Ovary (tissue), 10 donors: ENCODE measurements around the gene STAT1. TPM values are rescaled to one million over a fixed set of nuclear protein-coding genes. Genes with fewer than 3 reads are reported as not detected.

ENCODE experiments used
- DNase-seq, 5 donors: peaks; one replicate each; pipeline ENCODE4 v3.0.0-alpha.2; 2019 to 2020
- H3K27ac ChIP-seq, 2 donors: fragments of 200-600 bp; one replicate each; pipeline versions ENCODE4 v1.5.1 to v1.8.0; 2019 to 2022
- H3K27me3 ChIP-seq: fragments of 200-600 bp; one replicate; pipeline ENCODE4 v1.8.0; 2022
- H3K36me3 ChIP-seq: fragments of 200-600 bp; sonication (generic); one replicate; pipeline ENCODE4 v1.5.1; 2019
- H3K4me1 ChIP-seq: one replicate; pipeline ENCODE4 v1.8.1; 2013; ENCODE audit warnings: mild to moderate bottlenecking, moderate library complexity; ENCODE audit not compliant: insufficient read depth
- H3K4me3 ChIP-seq: fragments of 200-600 bp; sonication (generic); one replicate; pipeline ENCODE4 v1.5.1; 2017
- H3K9me3 ChIP-seq, 2 donors: fragments of 200-600 bp in 1 of 2; sonication (generic) in 1 of 2; one replicate each; pipeline versions ENCODE4 v1.5.1 to v1.8.1; 2013 to 2019; ENCODE audit warnings: mild to moderate bottlenecking in 1 of 2, moderate library complexity in 1 of 2
- CTCF ChIP-seq, 3 donors: fragments of 450-650 bp in 2 of 3; fragments of 200-600 bp in 1 of 3; IDR thresholded peaks; one replicate each; pipeline versions ENCODE4 v1.5.1 to v1.8.0; 2016 to 2022; ENCODE audit warnings: antibody characterized with exemption in 3 of 3, mild to moderate bottlenecking in 1 of 3
- EP300 ChIP-seq: sonication (generic); formaldehyde crosslinking; IDR thresholded peaks from one replicate; pipeline ENCODE4 v1.6.1; 2017; ENCODE audit warnings: antibody characterized with exemption
- POLR2A ChIP-seq: fragments of 450-650 bp; IDR thresholded peaks from one replicate; pipeline ENCODE4 v1.6.1; 2017; ENCODE audit warnings: antibody characterized with exemption, mild to moderate bottlenecking, moderate library complexity
- WGBS, 3 donors: extraction: QIAGEN DNeasy Blood & Tissue Kit in 1 of 3; methylation state at CpG; one replicate each; pipeline versions ENCODE4 v1.1.5 to v1.1.7; 2013 to 2017; 5-methylcytosine and 5-hydroxymethylcytosine counted together
- intact Hi-C, 4 donors: fragments of 100-400 bp; cut with DNase I; formaldehyde crosslinking; loops; one replicate each; pipeline versions ENCODE4 v1.11.0 to v1.15.1; 2022 to 2023
- long read RNA-seq, 3 donors: library from polyadenylated mRNA in 2 of 3; unstranded in 2 of 3; transcript quantifications; one replicate each; pipeline ENCODE4 v2.0.0 and lab custom pipeline, GENCODE V29; 2021 to 2026
- polyA plus RNA-seq, 2 donors: library from polyadenylated mRNA; stranded (reverse); fragments of 200-250 nt in 1 of 2; fragments of 350-450 nt in 1 of 2; fragmentation: Illumina TruSeq in 1 of 2; extraction: RNeasy Lipid Tissue Mini Kit (QIAGEN cat#74804) in 1 of 2; gene quantifications; one replicate each; pipeline ENCODE4 v1.2.3, GENCODE V29; 2013 to 2014
- total RNA-seq, 7 donors: library from RNA; depleted of rRNA in 2 of 7; stranded (reverse); fragments of >200 nt in 2 of 7; fragmentation: NEBNext Ultra II Directional in 3 of 7; extraction: Animal tissue kit (Norgen Biotek cat#: 25700) in 3 of 7; gene quantifications; one replicate each; pipeline versions ENCODE4 v1.1.0 to v1.2.4, GENCODE V29; 2016 to 2023
- donor health status: DM: no; HTN: no; CAD: no; lungs with moderate emphysema.
- donor health status: DM: no; HTN: no; CAD: no.
- donor health status: Bipolar disorder and iron deficiency.
- donor health status: DM: yes; HTN: yes; CAD: no.
- donor health status: DM: no; HTN: no; CAD: no.
- donor health status: DM: yes; HTN: yes; CAD: no.

STAT1 gene
- total RNA-seq, result 10 to 100 TPM; 27.3 to 57.6 (median 46.4) TPM
- 10 to 100 TPM; 30.5 to 89.2 TPM for polyA plus RNA-seq
- long read RNA-seq, donor 1, full-length matches to known transcripts, result 26 of 173 reads
- long read RNA-seq, donor 1, partial matches to known transcripts, result 139 of 173 reads
- long read RNA-seq, donor 1, other reads (novel, unspliced or antisense), result 8 of 173 reads
- long read RNA-seq, donor 2, full-length matches to known transcripts, result 6 of 6 reads
- long read RNA-seq, donor 2, partial matches to known transcripts, result 0 of 6 reads
- long read RNA-seq, donor 2, other reads (novel, unspliced or antisense), result 0 of 6 reads
- long read RNA-seq, donor 3, full-length matches to known transcripts, result 93 of 121 reads
- long read RNA-seq, donor 3, partial matches to known transcripts, result 12 of 121 reads
- long read RNA-seq, donor 3, other reads (novel, unspliced or antisense), result 16 of 121 reads

- WGBS, 3 donors, result 0 to 1% (median 1%) methylated on average over 64 to 68 of the region's 68 CpGs
- Histone ChIP-seq H3K9me3 (no peaks in the 10 kb centered on the region), H3K4me3 (peak within 1 kb of the TSS; percentile 100), H3K36me3 (no peaks in the 10 kb centered on the region), H3K27me3 (no peaks in the 10 kb centered on the region), H3K4me1 (peaks cover 20% of the 10 kb centered on the region), H3K27ac (peak within 1 kb of the TSS; percentile 43 to 75)
- TF ChIP-seq EP300, result no peak
- peak; percentile 83 for TF ChIP-seq POLR2A
- peak in 1 of 3 donors; percentile 32 for TF ChIP-seq CTCF (IDR thresholded peaks at IDR 0.05)
- intact Hi-C loops, result loop anchor here in 1 of 4 donors (10.0 kb wide), 1 partner anchor 129 kb away; the partner anchor contains the start of gene GLS
- DNase-seq, result peak; percentile 91 to 97 (median 95)
Observed at GRCh38 chr2:191013932-191014652, at the start of gene STAT1. STAT1 (minus strand) TSS chr2:191014171; CDS start chr2:191010003, 4,168 bp downstream.

GRCh38 chr2:191063584-191063983 is 49.6 kb upstream of the STAT1 start:
- H3K36me3 ChIP-seq, result no peaks in the 10 kb centered on the region
- intact Hi-C loops, result no loop called here
- WGBS, 3 donors, result 77 to 88% (median 88%) methylated on average over 1 of the region's 1 CpG
- no peak overlapping the region for H3K27ac ChIP-seq
- H3K9me3 ChIP-seq, result no peaks in the 10 kb centered on the region
- H3K4me1 ChIP-seq, result no peaks in the 10 kb centered on the region
- TF ChIP-seq POLR2A, result no peak
- TF ChIP-seq EP300, result no peak
- TF ChIP-seq CTCF (IDR thresholded peaks at IDR 0.05), result no peak
- no peak overlapping the region for H3K4me3 ChIP-seq
- no peaks in the 10 kb centered on the region for H3K27me3 ChIP-seq
- no peak for DNase-seq

- intact Hi-C loops, result no loop called here
- no peak for TF ChIP-seq EP300
- no peak for TF ChIP-seq CTCF (IDR thresholded peaks at IDR 0.05)
- no peak for TF ChIP-seq POLR2A
- 92 to 96% (median 95%) methylated on average over 4 of the region's 4 CpGs for WGBS, 3 donors
- Histone ChIP-seq H3K9me3 (no peaks in the 10 kb centered on the region), H3K36me3 (no peaks in the 10 kb centered on the region), H3K4me1 (no peaks in the 10 kb centered on the region), H3K27me3 (no peaks in the 10 kb centered on the region), H3K4me3 (no peak overlapping the region), H3K27ac (no peak overlapping the region)
- no peak for DNase-seq
Observed at GRCh38 chr2:191061381-191061980, 47.5 kb upstream of the STAT1 start.

- TF ChIP-seq POLR2A (no peak), EP300 (no peak), CTCF (IDR thresholded peaks at IDR 0.05) (no peak)
- H3K36me3 ChIP-seq, result no peaks in the 10 kb centered on the region
- no peaks in the 10 kb centered on the region for H3K4me1 ChIP-seq
- H3K9me3 ChIP-seq, result no peaks in the 10 kb centered on the region
- intact Hi-C loops, result no loop called here
- H3K27ac ChIP-seq, result no peak overlapping the region
- WGBS, 3 donors, result 85 to 93% (median 87%) methylated on average over 3 of the region's 3 CpGs
- no peak overlapping the region for H3K4me3 ChIP-seq
- H3K27me3 ChIP-seq, result no peaks in the 10 kb centered on the region
- DNase-seq, result no peak
Observed at GRCh38 chr2:191059308-191059707, 45.3 kb upstream of the STAT1 start.
